Heart right ventricle (tissue), 16 donors: ENCODE data around the gene ALDH16A1. TPM values are rescaled to one million over a fixed set of nuclear protein-coding genes. Genes with fewer than 3 reads are reported as not detected.

Experiments used
- ATAC-seq, 8 donors: fragments of 200-7000 bp; cut with Tn5 transposase; one replicate each; pipeline ENCODE4 v1.9.1; 2020; ENCODE audit warnings: mild to moderate bottlenecking in 8 of 8, moderate library complexity in 8 of 8, moderate number of reproducible peaks in 1 of 8
- DNase-seq, 2 donors: peaks; one replicate each; pipeline ENCODE4 v3.0.0-alpha.2; 2020
- H3K27ac ChIP-seq, 10 donors: fragments of 200-600 bp; sonication (generic) in 2 of 10; one replicate each; pipeline versions ENCODE4 v1.5.0 to v1.8.0; 2020 to 2022; ENCODE audit warnings: mild to moderate bottlenecking in 3 of 10
- H3K27me3 ChIP-seq, 7 donors: fragments of 200-600 bp; one replicate each; pipeline ENCODE4 v1.8.0; 2021 to 2022; ENCODE audit warnings: mild to moderate bottlenecking in 2 of 7
- H3K36me3 ChIP-seq, 9 donors: fragments of 200-600 bp; sonication (generic) in 1 of 9; one replicate each; pipeline versions ENCODE4 v1.5.0 to v1.8.0; 2020 to 2022; ENCODE audit warnings: mild to moderate bottlenecking in 2 of 9
- H3K4me1 ChIP-seq, 9 donors: fragments of 200-600 bp; sonication (generic) in 1 of 9; one replicate each; pipeline versions ENCODE4 v1.5.0 to v1.8.0; 2020 to 2022; ENCODE audit warnings: mild to moderate bottlenecking in 4 of 9
- H3K4me3 ChIP-seq, 10 donors: fragments of 200-600 bp; sonication (generic) in 2 of 10; one replicate each; pipeline versions ENCODE4 v1.5.0 to v1.8.0; 2020 to 2022; ENCODE audit warnings: mild to moderate bottlenecking in 7 of 10, moderate library complexity in 2 of 10
- H3K9me3 ChIP-seq, 11 donors: fragments of 200-600 bp in 10 of 11; sonication (generic) in 2 of 11; one replicate each; pipeline versions ENCODE4 v1.5.0 to v1.8.0; 2013 to 2022; ENCODE audit warnings: mild to moderate bottlenecking in 2 of 11, control low read depth in 1 of 11, moderate library complexity in 1 of 11
- CTCF ChIP-seq, 9 donors: fragments of 200-600 bp; sonication (generic) in 2 of 9; IDR thresholded peaks; one replicate each; pipeline versions ENCODE4 v1.5.0 to v1.8.0; 2021 to 2022; ENCODE audit warnings: antibody characterized with exemption in 9 of 9, mild to moderate bottlenecking in 5 of 9, moderate library complexity in 1 of 9
- WGBS, 2 donors: extraction: QIAGEN DNeasy Blood & Tissue Kit; methylation state at CpG; one replicate each; pipeline ENCODE4 v1.1.7; 2013; ENCODE audit warnings: inconsistent platforms in 1 of 2; 5-methylcytosine and 5-hydroxymethylcytosine counted together
- intact Hi-C, 10 donors: fragments of 100-400 bp; cut with DNase I; formaldehyde crosslinking; loops; one replicate each; pipeline versions ENCODE4 v1.11.1 to v1.14.2; 2022
- polyA plus RNA-seq, 2 donors: library from polyadenylated mRNA; stranded (reverse); fragments of 200-250 nt; gene quantifications; one replicate each; pipeline ENCODE4 v1.2.3, GENCODE V29; 2013
- total RNA-seq, 10 donors: library from RNA; stranded (reverse); fragmentation: NEBNext Ultra II Directional in 3 of 10; extraction: Animal tissue kit (Norgen Biotek cat#: 25700) in 3 of 10; gene quantifications; one replicate each; pipeline versions ENCODE4 v1.2.1 to v1.2.4, GENCODE V29; 2021 to 2023
- donor health status: Arrhythmogenic right ventricular cardiomyopathy.
- donor health status: ischemic (EF 13 %, LVEDD 7.1; RV severe dilation, severe dysfunction).
- donor health status: healthy with polysubstance abuse.
- donor health status: DM: no; HTN: yes; CAD: no.
- donor health status: DM: no; HTN: no; CAD: no.
- donor health status: ischemic (EF 25% LVEDD 6.9; RV normal size, moderate dysfunction).
- donor health status: ischemic (EF 25% LVEDD 5.7; RV mildly dilated, moderate dysfunction).
- donor health status: healthy.
- donor health status: DM: yes; HTN: yes; CAD: no.
- donor health status: Ischemic cardiomyopathy.
- donor health status: ischemic (EF 35%, LVEDD 5.7; RV mildly dilated, moderate dysfunction).
- donor health status: nonischemic (EF 11% LVEDD 7.7; RV severe dilation, severe dysfunction).
- donor health status: DM: yes; HTN: yes; CAD: no.
- donor health status: PGD.
- donor health status: ischemic (EF 29% LVEDD 5.4; RV normal size, mild dysfunction).
- donor health status: nonischemic (EF 23%, LVEDD 6.1; RV moderate dilation, normal function).

The ALDH16A1 gene
- total and polyA plus RNA-seq, 12 donors: 4.4 to 19.9 (median 8.7) TPM

- Histone ChIP-seq H3K9me3 (no peaks in the 10 kb centered on the region), H3K36me3 (no peaks in the 10 kb centered on the region), H3K4me1 (peaks cover 7 to 24% (median 19%) of the 10 kb centered on the region in 9 donors), H3K4me3 (no peak overlapping the region), H3K27me3 (peaks cover 19 to 100% (median 98%) of the 10 kb centered on the region in 7 donors), H3K27ac (no peak overlapping the region)
- WGBS, 2 donors: 1 to 2% methylated on average over 45 of the region's 45 CpGs
- intact Hi-C loops: no loop called here
- no peak for DNase-seq
- no peak for ATAC-seq
- no peak for TF ChIP-seq CTCF (IDR thresholded peaks at IDR 0.05)
These were observed 25.0 kb upstream of the ALDH16A1 start for GRCh38 chr19:49427855-49428546.

- 8 to 12% methylated on average over 27 to 29 of the region's 29 CpGs for WGBS, 2 donors
- H3K36me3 ChIP-seq: no peaks in the 10 kb centered on the region
- H3K4me1 ChIP-seq: peaks cover under 1 to 16% (median 11%) of the 10 kb centered on the region in 9 donors
- H3K4me3 ChIP-seq: no peak overlapping the region
- peaks cover 20 to 100% (median 98%) of the 10 kb centered on the region in 7 donors for H3K27me3 ChIP-seq
- ATAC-seq: no peak
- H3K9me3 ChIP-seq: no peaks in the 10 kb centered on the region
- intact Hi-C loops: no loop called here
- TF ChIP-seq CTCF (IDR thresholded peaks at IDR 0.05): no peak
- no peak for DNase-seq
- H3K27ac ChIP-seq: no peak overlapping the region
These were observed 24.2 kb upstream of the ALDH16A1 start for GRCh38 chr19:49428547-49429451.

- intact Hi-C loops: no loop called here
- H3K4me3 ChIP-seq: no peak overlapping the region
- peaks cover 0 to 16% (median 9%) of the 10 kb centered on the region in 9 donors for H3K4me1 ChIP-seq
- no peaks in the 10 kb centered on the region for H3K36me3 ChIP-seq
- no peak for TF ChIP-seq CTCF (IDR thresholded peaks at IDR 0.05)
- H3K27ac ChIP-seq: no peak overlapping the region
- ATAC-seq (no peak), DNase-seq (no peak)
- H3K27me3 ChIP-seq: peaks cover 20 to 100% (median 99%) of the 10 kb centered on the region in 7 donors
- 74 to 77% methylated on average over 9 of the region's 9 CpGs for WGBS, 2 donors
- H3K9me3 ChIP-seq: no peaks in the 10 kb centered on the region
These were observed 22.8 kb upstream of the ALDH16A1 start for GRCh38 chr19:49430172-49430677.

GRCh38 chr19:49430678-49431329 is 22.2 kb upstream of the ALDH16A1 start:
- Histone ChIP-seq H3K36me3 (no peaks in the 10 kb centered on the region), H3K4me3 (no peak overlapping the region), H3K4me1 (peaks cover 0 to 15% (median 9%) of the 10 kb centered on the region in 9 donors), H3K9me3 (no peaks in the 10 kb centered on the region), H3K27ac (no peak overlapping the region), H3K27me3 (peaks cover 20 to 100% (median 99%) of the 10 kb centered on the region in 7 donors)
- peak in 1 of 9 donors; percentile 15 for TF ChIP-seq CTCF (IDR thresholded peaks at IDR 0.05)
- DNase-seq (no peak), ATAC-seq (no peak)
- intact Hi-C loops: no loop called here
- WGBS, 2 donors: 57 to 65% methylated on average over 28 of the region's 28 CpGs
